ENCODE data around the gene SNX5. TPM values are rescaled to one million over a fixed set of nuclear protein-coding genes. Genes with fewer than 3 reads are reported as not detected.

The SNX5 gene
- total and polyA plus RNA-seq, 9 of the 15 experiments (the other 6 are each of a cell fraction or from before 2014, with no cell fraction given): 53.5 to 276 (median 160) TPM

DNA sequence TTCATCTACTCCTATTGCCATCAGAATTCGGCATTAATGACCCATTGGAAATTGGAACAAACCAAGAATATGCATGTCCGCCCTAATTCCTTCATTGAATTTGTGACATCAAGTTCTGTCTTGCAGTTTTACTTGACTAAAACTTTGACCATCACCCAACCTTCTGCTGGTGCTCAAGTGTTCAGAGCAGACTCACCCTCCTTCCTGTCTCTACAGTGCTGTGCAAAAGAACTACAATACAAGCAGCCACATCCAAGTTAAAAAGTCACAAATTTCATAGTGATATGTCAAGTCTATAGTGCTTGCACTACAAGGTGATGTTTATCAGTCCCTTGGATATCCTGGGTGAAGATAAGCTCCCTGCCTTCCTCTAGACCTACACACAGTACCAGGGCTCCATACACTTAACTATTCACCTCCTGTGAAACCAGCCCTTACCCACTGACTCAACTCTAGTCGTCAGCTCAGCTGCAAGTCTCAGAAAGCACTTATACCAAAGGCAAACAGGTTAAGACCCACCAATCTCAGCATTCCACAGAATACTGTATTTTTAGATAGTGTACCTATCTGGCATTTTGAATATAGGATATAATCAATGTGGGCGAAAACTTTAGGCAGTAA lies 23.6 kb downstream of the SNX5 start:
- FAIRE-seq (no peak), ATAC-seq (no peak), DNase-seq (ENCODE audit: extremely low read depth in 1 of 4, low spot score in 3 of 4) (no peak)
- peaks cover 92% of the 10 kb centered on the region for H3K36me3 ChIP-seq (ENCODE audit: control insufficient read depth, insufficient read depth, low read length)
- H3K9ac ChIP-seq (ENCODE audit: insufficient read depth in 1 of 2, low read depth in 2 of 2, low read length in 2 of 2): no peak overlapping the region
- H3K79me2 ChIP-seq (ENCODE audit: control insufficient read depth, insufficient read depth, low read length): peaks cover 3% of the 10 kb centered on the region; the same call in 2 of the 3 replicates
- ChIA-PET POLR2A (interaction anchor here (0.6 to 1.1 kb wide), 2 partner anchors 9 to 10 kb away, joined by 3 read pairs; no protein-coding TSS in a partner anchor), CTCF (ENCODE audit: low intra/inter-chr PET ratio) (no interaction called here)
- in situ Hi-C loops (cut with MboI) (no loop called here), intact Hi-C loops (cut with micrococcal nuclease) (no loop called here)
- H3K9me1 ChIP-seq (ENCODE audit: control insufficient read depth, insufficient read depth, low read length): no peaks in the 10 kb centered on the region
- no peak overlapping the region for H3K4me2 ChIP-seq (ENCODE audit: insufficient read depth, low read length)
- H2AFZ ChIP-seq (ENCODE audit: low read depth, low read length): no peak overlapping the region
- no peaks in the 10 kb centered on the region for H3K9me3 ChIP-seq (replicated peaks; ENCODE audit: control insufficient read depth, insufficient read depth, low read depth, low read length)
- no TSS peak for BruUV-seq (replicated peaks)
- no peaks in the 10 kb centered on the region; a peak in 2 of 5 replicates for H3K4me1 ChIP-seq (replicated peaks in 1 of 2; ENCODE audit: control insufficient read depth in 2 of 2, insufficient read depth in 2 of 2, low read length in 2 of 2)
- H4K20me1 ChIP-seq (replicated peaks; ENCODE audit: control insufficient read depth, insufficient read depth, low read length): peaks cover 9% of the 10 kb centered on the region; the same call in 1 of the 2 replicates
- H3K4me3 ChIP-seq: no peak overlapping the region
- no peak overlapping the region for H3K27ac ChIP-seq (ENCODE audit: extremely low read depth, low read depth, low read length)
- no peaks in the 10 kb centered on the region for H3K27me3 ChIP-seq (ENCODE audit: control insufficient read depth in 2 of 2, insufficient read depth in 2 of 2, low read length in 2 of 2)
- WGBS (ENCODE audit: insufficient coverage, low coverage, missing lambda C conversion rate): 88% methylated on average over 4 of the region's 4 CpGs
- TF ChIP-seq ZNF324 (CRISPR knock-in tag; IDR thresholded peaks at IDR 0.05) (no peak), ETV6 (IDR thresholded peaks at IDR 0.05; ENCODE audit: borderline replicate concordance in 1 of 2, low read depth in 2 of 2, low read length in 1 of 2) (no peak), ETV6 (CRISPR knock-in tag; IDR thresholded peaks at IDR 0.05; ENCODE audit: borderline replicate concordance) (no peak)
- TF ChIP-seq, protein P1, sequence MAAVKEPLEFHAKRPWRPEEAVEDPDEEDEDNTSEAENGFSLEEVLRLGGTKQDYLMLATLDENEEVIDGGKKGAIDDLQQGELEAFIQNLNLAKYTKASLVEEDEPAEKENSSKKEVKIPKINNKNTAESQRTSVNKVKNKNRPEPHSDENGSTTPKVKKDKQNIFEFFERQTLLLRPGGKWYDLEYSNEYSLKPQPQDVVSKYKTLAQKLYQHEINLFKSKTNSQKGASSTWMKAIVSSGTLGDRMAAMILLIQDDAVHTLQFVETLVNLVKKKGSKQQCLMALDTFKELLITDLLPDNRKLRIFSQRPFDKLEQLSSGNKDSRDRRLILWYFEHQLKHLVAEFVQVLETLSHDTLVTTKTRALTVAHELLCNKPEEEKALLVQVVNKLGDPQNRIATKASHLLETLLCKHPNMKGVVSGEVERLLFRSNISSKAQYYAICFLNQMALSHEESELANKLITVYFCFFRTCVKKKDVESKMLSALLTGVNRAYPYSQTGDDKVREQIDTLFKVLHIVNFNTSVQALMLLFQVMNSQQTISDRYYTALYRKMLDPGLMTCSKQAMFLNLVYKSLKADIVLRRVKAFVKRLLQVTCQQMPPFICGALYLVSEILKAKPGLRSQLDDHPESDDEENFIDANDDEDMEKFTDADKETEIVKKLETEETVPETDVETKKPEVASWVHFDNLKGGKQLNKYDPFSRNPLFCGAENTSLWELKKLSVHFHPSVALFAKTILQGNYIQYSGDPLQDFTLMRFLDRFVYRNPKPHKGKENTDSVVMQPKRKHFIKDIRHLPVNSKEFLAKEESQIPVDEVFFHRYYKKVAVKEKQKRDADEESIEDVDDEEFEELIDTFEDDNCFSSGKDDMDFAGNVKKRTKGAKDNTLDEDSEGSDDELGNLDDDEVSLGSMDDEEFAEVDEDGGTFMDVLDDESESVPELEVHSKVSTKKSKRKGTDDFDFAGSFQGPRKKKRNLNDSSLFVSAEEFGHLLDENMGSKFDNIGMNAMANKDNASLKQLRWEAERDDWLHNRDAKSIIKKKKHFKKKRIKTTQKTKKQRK (IDR thresholded peaks at IDR 0.05; ENCODE audit: borderline replicate concordance, low read depth, low read length): no peak
- TF ChIP-seq, protein P2, sequence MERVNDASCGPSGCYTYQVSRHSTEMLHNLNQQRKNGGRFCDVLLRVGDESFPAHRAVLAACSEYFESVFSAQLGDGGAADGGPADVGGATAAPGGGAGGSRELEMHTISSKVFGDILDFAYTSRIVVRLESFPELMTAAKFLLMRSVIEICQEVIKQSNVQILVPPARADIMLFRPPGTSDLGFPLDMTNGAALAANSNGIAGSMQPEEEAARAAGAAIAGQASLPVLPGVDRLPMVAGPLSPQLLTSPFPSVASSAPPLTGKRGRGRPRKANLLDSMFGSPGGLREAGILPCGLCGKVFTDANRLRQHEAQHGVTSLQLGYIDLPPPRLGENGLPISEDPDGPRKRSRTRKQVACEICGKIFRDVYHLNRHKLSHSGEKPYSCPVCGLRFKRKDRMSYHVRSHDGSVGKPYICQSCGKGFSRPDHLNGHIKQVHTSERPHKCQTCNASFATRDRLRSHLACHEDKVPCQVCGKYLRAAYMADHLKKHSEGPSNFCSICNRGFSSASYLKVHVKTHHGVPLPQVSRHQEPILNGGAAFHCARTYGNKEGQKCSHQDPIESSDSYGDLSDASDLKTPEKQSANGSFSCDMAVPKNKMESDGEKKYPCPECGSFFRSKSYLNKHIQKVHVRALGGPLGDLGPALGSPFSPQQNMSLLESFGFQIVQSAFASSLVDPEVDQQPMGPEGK (CRISPR knock-in tag; IDR thresholded peaks at IDR 0.05; ENCODE audit: borderline replicate concordance): no peak
- TF ChIP-seq, protein P3, sequence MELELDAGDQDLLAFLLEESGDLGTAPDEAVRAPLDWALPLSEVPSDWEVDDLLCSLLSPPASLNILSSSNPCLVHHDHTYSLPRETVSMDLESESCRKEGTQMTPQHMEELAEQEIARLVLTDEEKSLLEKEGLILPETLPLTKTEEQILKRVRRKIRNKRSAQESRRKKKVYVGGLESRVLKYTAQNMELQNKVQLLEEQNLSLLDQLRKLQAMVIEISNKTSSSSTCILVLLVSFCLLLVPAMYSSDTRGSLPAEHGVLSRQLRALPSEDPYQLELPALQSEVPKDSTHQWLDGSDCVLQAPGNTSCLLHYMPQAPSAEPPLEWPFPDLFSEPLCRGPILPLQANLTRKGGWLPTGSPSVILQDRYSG (tag; conservative IDR thresholded peaks at IDR 0.05; ENCODE audit: low read depth): no peak
- TF ChIP-seq, protein P4, sequence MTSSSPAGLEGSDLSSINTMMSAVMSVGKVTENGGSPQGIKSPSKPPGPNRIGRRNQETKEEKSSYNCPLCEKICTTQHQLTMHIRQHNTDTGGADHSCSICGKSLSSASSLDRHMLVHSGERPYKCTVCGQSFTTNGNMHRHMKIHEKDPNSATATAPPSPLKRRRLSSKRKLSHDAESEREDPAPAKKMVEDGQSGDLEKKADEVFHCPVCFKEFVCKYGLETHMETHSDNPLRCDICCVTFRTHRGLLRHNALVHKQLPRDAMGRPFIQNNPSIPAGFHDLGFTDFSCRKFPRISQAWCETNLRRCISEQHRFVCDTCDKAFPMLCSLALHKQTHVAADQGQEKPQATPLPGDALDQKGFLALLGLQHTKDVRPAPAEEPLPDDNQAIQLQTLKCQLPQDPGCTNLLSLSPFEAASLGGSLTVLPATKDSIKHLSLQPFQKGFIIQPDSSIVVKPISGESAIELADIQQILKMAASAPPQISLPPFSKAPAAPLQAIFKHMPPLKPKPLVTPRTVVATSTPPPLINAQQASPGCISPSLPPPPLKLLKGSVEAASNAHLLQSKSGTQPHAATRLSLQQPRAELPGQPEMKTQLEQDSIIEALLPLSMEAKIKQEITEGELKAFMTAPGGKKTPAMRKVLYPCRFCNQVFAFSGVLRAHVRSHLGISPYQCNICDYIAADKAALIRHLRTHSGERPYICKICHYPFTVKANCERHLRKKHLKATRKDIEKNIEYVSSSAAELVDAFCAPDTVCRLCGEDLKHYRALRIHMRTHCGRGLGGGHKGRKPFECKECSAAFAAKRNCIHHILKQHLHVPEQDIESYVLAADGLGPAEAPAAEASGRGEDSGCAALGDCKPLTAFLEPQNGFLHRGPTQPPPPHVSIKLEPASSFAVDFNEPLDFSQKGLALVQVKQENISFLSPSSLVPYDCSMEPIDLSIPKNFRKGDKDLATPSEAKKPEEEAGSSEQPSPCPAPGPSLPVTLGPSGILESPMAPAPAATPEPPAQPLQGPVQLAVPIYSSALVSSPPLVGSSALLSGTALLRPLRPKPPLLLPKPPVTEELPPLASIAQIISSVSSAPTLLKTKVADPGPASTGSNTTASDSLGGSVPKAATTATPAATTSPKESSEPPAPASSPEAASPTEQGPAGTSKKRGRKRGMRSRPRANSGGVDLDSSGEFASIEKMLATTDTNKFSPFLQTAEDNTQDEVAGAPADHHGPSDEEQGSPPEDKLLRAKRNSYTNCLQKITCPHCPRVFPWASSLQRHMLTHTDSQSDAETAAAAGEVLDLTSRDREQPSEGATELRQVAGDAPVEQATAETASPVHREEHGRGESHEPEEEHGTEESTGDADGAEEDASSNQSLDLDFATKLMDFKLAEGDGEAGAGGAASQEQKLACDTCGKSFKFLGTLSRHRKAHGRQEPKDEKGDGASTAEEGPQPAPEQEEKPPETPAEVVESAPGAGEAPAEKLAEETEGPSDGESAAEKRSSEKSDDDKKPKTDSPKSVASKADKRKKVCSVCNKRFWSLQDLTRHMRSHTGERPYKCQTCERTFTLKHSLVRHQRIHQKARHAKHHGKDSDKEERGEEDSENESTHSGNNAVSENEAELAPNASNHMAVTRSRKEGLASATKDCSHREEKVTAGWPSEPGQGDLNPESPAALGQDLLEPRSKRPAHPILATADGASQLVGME (CRISPR knock-in tag; IDR thresholded peaks at IDR 0.05): no peak

Measured in K562 (cell line).